ENCODE data around the gene TM6SF1.
"Not testable (repeated sequence)": the region's sequence is repeated elsewhere in the genome, so short reads cannot be mapped to it uniquely, and the experiment has no call there.

Gene TM6SF1

GRCh38 chr15:83115410-83115809, 8.0 kb downstream of the TM6SF1 start:
- no peak for DNase-seq (ENCODE audit: low read depth in 2 of 3, low spot score in 1 of 3)

DNA sequence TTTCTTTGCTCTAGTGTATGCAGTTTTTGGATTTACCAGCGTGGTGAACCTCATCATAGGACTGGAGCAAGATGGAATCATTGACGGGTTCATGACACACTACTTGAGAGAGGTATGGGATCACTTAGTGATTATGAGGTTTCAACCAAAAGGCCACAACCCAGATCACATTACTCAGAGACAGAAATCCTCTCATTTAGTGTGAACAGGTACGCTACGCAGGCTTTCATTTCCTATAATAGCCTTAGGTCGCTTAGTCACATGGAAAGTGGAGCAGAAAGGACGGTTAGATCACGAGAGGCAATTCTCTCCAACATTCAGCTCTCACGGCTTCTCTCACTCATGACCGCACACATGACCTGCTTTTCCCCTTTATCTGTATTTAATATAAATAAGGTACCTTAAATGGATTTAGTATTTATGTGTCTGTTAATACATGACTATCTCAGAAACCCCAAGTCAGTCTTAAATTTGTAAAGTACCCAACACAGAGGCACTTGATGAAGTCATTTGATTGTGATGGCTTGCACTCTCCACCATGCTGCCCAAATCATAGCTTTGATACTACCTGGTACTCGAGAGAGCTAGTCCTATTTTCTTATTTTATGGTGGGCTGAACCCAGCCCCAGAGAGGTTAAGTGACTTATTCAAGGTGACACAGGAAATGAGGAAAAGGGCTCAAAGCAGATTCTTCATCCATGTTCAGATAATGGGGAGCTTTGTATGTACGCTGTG, 8.6 kb downstream of the TM6SF1 start:
- DNase-seq (ENCODE audit: low read depth in 2 of 3, low spot score in 1 of 3), result no peak

GRCh38 chr15:83118291-83118827, 10.9 kb downstream of the TM6SF1 start:
- no peak for DNase-seq (ENCODE audit: low read depth in 2 of 3, low spot score in 1 of 3)

DNA sequence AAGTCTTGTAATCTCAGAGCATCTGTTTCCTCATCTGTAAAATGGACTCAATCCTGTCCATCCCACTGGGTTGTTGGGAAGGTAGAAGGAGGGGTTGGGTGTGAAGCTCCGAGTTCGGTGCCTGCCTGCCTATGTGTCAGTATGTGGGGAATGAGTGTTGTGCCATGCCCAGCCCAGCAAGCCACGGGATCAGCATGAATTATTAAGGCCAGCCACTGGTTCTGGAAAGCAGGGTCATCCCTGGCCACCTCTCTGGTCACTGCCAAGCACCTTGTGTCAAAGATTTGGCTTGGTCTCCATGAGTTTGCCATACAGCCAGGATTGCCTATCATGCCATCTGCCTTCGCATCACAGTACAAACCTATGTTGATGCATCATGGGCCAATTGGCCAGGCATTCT, 11.5 kb downstream of the TM6SF1 start:
- no peak for DNase-seq (ENCODE audit: low read depth in 2 of 3, low spot score in 1 of 3)

GRCh38 chr15:83119968-83120581, 12.6 kb downstream of the TM6SF1 start:
- DNase-seq (ENCODE audit: low read depth in 2 of 3, low spot score in 1 of 3), result no peak

DNA sequence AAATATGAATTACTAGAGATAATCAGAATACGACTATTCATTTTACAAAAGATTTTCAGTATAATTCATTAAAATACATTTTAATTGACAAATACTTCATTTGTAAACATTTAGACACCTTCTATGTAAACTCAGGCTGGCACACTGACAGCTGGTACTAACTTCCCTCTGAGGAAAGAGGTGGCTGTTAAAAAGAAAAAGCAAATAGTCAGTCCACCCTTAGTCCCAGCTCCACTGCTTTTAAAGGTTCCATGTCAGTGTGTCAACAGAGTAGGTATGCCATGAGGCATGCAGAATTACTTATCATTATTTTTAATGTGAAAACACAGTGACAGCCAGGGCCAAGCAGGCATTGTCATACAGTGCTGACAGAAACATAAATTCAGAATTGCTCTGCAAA, 16.1 kb downstream of the TM6SF1 start:
- DNase-seq (ENCODE audit: low read depth in 2 of 3, low spot score in 1 of 3), result no peak

- DNase-seq (ENCODE audit: low read depth in 2 of 3, low spot score in 1 of 3), result no peak
These were observed 20.2 kb downstream of the TM6SF1 start for GRCh38 chr15:83127547-83128150.

GRCh38 chr15:83129791-83130190, 22.3 kb downstream of the TM6SF1 start:
- no peak for DNase-seq (ENCODE audit: low read depth in 2 of 3, low spot score in 1 of 3)

GRCh38 chr15:83132861-83133523, 25.5 kb downstream of the TM6SF1 start:
- DNase-seq (ENCODE audit: low read depth in 2 of 3, low spot score in 1 of 3), result no peak

- not testable (repeated sequence) for DNase-seq (ENCODE audit: low read depth in 2 of 3, low spot score in 1 of 3)
These were observed 34.7 kb downstream of the TM6SF1 start for GRCh38 chr15:83142151-83142550.

DNA sequence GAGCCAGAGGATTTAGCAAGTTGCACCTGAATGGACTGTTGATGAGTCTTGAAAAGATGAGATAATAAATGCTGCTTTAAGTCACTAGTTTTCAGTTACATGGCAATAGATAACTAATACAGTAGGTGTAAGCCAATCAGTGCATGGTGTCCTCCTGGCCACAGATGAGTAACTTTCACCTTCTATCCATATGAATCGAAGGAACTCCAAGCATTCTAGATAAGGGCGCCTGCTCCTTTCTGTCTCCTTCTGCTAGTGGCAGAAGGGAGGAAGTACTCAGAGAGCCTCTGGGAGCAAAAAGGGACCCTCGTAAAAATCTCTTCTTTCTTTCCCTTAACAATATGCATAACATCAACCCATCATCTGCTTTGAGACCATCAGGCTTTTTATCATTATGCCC, 37.3 kb downstream of the TM6SF1 start:
- DNase-seq (ENCODE audit: low read depth in 2 of 3, low spot score in 1 of 3), result no peak

DNA sequence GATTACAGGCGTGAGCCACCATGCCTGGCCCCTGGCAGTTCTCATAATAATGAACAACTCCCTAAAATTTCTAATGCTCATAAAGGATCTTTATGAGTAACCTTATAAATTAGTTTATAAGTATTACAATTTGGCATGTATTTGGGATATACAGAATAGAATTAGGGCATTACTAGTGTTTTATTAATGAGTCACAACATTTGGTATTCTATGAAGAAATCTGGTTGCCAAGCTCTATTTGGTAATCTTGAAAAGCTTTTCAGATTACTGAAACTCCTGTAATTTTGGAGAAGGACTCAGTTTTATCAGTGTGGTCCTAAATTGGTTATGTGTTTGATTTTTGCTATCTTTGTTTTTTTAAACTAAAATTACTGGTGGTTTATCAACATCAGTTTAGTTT, 45.8 kb downstream of the TM6SF1 start:
- DNase-seq (ENCODE audit: low read depth in 2 of 3, low spot score in 1 of 3), result no peak

DNA sequence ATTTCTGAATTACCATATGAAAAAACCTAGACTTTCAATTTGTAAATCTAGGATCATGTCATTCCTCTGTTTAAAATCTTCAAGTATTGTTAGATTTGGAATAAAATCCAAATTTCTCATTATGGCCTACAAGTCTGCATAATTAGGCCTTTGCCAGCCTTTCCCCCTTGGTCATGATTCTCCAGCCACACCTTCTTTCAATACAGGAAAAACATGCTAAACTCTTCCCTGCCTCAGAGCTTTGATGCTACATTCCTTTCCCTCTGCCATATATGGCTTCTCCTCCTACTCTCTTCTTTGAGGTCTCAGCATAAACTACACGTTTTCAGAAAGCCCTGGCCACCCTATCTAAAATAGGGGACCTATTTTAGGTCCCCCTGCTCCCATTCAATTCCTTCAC, 48.5 kb downstream of the TM6SF1 start:
- no peak for DNase-seq (ENCODE audit: low read depth in 2 of 3, low spot score in 1 of 3)

- no peak for DNase-seq (ENCODE audit: low read depth in 2 of 3, low spot score in 1 of 3)
These were observed 50.9 kb downstream of the TM6SF1 start for GRCh38 chr15:83158393-83158792.

DNA sequence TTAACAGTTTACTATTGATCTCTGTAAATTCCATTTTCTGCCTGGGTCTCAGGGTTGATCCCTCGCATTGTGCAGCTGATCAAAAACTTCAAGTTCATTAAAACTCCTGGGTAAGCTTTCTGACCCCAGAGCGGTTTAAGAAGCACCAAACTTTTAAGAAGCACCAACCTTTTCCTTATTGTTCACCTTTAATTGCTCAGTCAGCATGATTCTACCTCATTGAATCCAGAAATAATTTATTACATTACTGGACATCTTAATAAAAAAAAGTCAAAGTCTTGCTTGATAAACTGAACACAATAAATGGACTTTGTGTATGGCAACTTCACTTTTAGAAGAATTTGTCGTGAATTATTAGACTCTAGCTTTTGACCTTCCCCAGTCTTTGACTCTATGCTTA, 53.3 kb downstream of the TM6SF1 start:
- DNase-seq (ENCODE audit: low read depth in 2 of 3, low spot score in 1 of 3), result no peak

DNA sequence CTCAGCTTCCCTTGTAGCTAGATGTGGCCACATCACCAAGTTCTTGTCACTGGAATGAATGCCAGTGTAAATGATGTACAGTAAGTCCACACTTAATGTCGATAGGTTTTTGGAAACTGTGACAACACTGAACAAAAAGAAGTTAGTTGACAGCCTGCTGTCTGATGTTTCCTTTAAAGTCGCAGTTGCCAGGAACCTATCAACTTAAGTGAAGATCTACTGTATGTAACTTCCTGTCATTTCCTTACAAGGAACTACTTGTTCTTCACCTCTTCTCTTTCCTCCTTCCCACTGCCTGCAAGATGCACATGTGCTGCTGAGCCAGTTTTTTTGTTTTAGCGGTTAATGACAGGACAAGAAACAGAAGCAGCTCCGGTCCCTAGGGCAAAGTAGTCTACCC, 55.6 kb downstream of the TM6SF1 start:
- no peak for DNase-seq (ENCODE audit: low read depth in 2 of 3, low spot score in 1 of 3)

DNA sequence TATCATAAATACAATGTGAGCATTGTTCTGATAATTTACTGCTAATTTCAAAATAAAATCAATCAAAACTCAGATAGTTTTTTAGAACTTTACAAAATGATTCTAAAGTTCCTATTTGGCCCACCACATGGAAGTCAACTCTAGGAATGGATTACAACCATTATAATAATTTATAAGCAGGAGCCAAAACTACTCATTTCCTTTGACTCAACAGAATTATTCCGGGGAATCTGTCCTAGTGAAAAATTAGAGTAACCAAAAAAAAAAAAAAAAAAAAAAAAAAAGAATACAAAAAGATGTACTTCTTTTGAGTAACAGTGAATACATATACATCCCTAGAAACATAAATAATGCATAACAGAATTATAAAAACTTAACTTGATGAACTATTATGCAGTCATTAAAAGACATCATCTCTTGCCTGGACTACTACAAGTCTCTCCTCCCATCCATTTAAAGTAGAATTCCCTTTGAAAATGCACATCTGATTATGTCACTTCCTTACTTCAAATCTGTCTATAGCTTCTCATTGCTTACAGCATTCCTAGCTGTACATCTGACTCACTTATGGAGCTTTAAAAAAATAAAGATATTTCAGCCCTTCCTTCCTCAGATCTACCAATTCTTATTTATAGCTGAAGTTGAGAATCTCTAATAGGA, 56.8 kb downstream of the TM6SF1 start:
- no peak for DNase-seq (ENCODE audit: low read depth in 2 of 3, low spot score in 1 of 3)

GRCh38 chr15:83164771-83165404, 57.4 kb downstream of the TM6SF1 start:
- DNase-seq (ENCODE audit: low read depth in 2 of 3, low spot score in 1 of 3), result no peak

GRCh38 chr15:83166218-83166617, 58.8 kb downstream of the TM6SF1 start:
- no peak for DNase-seq (ENCODE audit: low read depth in 2 of 3, low spot score in 1 of 3)

- no peak for DNase-seq (ENCODE audit: low read depth in 2 of 3, low spot score in 1 of 3)
These were observed 59.4 kb downstream of the TM6SF1 start for GRCh38 chr15:83166830-83167229.

DNA sequence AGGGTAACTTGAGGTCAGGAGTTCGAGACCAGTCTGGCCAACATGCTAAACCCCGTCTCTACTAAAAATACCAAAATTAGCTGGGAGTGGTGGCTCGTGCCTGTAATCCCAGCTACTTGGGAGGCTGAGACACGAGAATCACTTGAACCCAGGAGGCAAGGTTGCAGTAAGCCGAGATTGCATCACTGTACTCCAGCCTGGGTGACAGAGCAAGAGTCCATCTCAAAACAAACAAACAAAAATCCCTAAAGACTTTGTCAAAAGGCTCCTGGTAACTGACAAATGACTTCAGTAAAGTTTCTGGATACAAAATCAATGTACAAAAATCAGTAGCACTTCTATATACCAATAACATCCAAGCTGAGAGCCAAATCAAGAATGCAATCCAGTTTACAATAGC, 62.1 kb downstream of the TM6SF1 start:
- DNase-seq (ENCODE audit: low read depth in 2 of 3, low spot score in 1 of 3), result not testable (repeated sequence)

Data from stimulated activated CD4-positive, alpha-beta T cell treated with anti-CD3 and anti-CD28 coated beads, Interleukin-12 subunit alpha, Interleukin-12 subunit beta, amount 100 ng/mL, for 48 hours (primary cell).